Stimulated activated naive CD4-positive, alpha-beta T cell (primary cell): ENCODE data around the gene TLR9.

ENCODE experiments used
- DNase-seq, 6 experiments: peaks; one replicate each; lab custom pipeline; 2025; lab: John Stamatoyannopoulos, UW

The TLR9 gene

DNA sequence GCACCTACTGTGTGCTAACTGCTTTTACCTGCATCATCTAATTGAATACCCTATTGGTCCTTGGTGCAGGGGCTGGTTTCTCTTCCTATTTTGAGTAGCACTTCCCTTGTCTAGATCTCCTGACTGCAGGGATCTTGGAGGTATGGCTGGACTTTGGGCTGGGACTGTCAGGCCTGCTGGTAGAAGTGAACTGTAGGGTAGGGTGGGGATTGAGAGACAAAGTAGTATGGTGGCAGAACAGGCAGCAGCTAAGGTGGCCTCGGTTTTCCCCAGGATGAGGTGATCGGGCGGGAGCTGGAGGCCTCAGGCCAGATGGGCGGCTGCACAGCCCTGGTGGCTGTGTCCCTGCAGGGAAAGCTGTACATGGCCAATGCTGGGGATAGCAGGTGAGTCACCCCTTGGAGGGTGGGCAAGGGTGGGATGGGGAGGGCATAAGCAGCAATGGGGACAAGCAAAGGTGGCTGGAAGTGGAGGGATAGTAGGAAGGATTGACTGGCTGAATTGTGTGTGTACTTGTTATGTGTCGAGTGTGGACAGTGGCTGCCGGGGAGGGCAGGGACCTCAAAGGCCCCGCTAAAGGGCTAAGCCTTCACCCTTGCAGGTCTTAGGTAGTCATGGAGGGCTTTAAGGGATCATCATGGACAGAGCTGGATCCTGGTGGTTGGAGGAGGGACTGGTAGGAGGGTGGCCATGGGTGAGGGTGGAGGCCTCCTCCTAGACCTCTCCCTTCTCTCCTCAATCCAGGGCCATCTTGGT lies 22.1 kb upstream of the TLR9 start:
- no peak for DNase-seq

DNA sequence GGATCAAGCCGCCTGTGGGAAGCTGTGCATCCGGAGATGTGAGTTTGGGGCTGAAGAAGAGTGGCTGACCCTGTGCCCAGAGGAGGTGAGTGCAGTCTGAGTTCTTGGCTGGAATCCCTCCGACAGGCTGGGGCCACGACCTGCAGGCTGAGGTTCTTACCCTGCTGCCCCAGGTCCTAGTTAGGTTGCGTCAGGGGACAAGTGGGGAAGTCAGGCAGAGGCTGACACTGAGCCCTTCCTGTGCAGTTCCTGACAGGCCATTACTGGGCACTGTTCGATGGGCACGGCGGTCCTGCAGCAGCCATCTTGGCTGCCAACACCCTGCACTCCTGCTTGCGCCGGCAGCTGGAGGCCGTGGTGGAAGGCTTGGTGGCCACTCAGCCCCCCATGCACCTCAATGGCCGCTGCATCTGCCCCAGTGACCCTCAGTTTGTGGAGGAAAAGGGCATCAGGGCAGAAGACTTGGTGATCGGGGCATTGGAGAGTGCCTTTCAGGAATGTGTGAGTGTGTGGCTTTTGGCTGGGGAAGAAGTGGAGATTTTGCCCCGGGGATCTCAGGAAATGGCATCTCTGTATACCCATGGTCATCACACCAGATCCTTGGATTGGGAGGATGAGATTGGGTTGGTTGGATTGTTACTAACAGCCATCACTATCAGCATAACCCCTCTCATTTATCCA lies 21.4 kb upstream of the TLR9 start:
- peak in 1 of 6 experiments; percentile 13 for DNase-seq

DNA sequence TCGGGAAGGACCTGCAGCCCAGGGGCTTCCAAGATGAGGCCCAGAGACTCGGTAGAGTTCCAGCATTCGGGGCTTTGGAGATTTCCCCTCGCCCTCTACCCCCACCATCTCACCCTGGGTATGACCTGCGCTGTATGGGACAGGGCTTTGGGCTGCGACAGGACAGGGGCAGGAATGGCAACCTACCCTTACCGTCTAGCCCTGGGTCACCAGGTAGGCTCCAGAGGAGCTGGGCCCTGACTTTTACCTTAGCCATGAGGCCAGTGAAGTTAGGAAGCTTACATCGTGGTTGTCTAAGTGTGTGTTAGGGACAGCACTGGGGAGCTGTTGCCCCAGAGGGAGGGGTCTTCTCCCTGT lies 20.8 kb upstream of the TLR9 start:
- peak in 1 of 6 experiments; percentile 66 for DNase-seq

DNA sequence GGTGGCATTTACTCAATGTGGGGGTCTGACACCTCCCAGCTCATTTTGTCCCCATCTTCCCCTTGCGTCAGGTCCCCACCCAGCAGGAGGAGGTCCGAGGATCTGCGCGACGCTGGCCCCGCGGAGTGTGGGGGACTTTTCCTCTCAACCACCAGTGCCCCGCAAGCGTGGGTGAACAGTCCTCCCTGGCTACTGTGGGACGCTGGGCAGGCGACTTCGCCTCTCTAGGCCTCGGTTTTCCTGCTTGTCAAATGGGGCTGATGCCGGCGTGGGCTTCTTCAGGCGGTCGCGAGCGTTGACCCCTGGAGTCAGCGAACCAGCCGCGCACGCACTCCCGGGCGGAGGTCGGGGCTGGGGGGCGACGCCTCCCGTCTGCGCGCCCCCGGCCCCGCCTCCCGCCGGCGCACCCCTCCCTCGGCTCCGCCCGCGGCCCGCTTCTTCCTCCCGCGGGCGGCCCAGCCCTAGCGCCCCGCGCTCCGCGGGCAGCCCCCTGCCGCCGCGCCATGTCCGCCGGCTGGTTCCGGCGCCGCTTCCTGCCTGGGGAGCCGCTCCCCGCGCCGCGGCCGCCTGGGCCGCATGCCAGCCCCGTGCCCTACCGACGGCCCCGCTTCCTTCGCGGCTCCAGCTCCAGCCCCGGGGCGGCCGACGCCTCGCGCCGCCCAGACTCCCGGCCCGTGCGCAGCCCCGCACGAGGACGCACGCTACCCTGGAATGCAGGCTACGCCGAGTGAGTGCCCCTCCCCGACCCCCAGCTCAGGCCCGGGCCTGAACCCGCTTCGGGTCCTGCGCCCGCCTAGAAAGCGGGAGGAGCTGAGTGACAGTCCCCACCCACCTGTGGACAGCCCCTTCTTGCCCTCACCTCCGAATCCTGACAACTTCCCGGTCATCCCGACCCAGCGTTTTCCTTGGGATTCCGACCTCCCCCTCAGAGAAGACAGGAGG lies 20.1 kb upstream of the TLR9 start, which contains the start of gene PPM1M:
TSS of gene PPM1M (plus strand) at position 438 of the 942 bp plus-strand sequence. CDS start at position 504, 66 bp downstream.
- peak; percentile 48 to 74 (median 62) for DNase-seq

DNA sequence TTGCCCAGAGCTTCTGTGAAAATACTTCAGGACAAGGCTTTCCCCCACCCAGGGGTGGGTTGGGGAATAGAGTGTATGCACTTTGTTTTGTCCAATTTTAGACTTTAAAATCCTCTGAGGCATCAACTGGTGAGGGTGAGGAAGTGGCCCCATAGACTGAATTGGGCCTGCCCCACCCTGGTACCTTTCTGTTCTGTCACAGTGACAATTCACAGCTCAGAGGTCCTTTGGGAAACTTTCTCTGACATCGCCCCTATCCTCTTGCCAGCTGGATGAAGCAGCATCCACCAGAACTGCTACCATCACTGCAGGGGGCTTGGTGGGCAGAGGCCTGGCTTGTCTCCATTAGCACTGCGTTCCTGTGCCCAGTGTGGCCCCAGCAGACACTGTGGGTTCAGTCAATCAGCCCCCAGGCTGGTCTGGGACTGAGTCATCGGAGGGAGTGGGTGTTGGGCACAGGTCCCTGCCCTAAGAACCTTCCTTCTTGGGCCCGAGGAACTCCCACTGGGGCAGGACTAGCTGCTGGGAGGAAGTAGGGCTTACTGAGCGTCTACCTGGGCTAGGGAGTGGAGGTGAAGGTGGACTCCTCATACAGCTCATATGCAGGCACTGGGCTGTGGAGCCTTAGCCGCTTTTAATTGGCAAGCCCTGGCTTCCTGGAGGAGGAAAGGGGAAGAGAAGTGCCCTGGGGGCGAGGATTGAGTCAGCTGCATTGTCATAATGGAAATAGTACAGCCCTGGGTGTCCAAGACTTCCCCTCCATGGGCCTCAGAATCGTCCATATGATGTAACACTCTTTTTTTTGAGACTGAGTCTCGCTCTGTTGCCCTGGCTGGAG lies 18.6 kb upstream of the TLR9 start:
- no peak for DNase-seq

DNA sequence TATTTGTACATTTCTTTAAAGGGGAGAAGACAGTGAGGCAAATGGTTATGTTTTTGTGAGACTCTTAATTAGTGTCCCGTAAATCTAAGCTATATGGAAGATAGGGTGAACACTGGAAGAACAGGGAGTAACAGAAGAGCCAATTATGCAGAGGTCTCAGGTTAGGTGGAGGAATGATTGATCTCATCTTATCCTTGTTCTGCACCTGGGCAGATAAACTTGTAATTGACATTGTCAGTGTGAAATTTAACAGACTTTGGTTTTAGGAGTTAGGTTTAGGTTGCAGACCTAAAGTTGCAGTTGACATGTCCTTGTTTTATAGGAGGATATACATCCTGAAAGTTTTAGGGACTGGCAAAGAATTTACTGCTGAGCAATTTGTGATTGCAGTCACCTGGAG lies 16.6 kb upstream of the TLR9 start:
- no peak for DNase-seq

DNA sequence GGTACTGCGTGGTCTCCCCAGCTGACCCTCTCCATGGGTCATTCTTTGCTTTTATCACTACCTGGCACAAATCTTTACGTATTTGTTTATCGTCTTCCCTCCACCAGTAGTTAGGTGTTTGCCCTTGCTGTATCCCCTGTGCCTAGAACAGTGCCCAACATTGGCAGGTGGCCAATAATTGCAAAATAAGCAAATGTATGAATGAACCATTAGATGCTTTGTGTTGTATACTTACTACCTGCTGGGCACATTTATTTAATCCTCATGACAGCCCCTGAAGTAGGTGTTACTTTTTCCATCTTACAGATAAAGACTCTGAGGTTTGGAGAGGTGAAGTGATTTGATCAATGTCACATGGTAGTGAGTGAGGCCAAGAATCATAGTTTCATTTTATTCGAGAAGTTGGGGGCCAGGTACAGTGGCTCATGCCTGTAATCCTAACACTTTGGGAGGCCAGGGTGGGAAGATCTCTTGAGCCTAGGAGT lies 15.5 kb upstream of the TLR9 start:
- DNase-seq: peak in 1 of 6 experiments; percentile 9

DNA sequence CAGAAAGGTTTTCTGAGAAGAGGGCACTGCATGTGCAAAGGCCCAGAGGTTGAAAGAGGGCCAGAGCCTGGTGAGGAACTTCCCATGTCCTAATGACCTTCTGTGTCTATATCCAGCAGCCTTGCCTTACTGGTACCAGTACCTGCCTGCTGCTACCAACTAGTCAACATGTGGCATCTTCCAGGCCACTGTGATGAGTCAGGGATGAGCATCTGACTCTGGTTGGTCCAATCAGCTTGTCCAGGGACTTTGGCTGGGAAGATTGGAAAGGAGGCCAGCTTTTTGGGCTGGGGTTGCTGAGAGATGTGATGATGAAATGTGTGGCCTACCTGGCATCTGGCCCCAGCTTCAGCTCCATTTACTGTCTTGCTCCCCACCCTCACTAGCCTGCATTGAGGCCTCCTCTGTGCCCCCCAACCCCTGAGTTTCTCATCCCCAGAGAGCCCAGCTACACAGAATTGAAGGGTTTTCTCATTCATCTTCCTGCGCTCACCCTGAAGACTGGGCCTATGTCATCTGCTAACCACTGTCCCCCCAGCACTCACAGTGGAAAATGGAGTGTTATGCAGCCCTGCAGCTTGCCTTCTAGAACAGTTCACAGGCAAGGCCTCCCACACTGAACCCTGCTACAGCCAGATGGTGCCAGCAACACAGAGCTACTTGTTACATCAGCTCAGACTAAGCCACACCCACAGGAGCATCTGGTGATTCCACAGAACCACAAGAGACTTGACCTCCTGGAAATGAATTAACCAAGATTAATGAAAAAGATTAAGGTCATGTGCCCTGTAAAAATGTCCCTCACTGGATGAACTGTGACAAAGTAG lies 14.8 kb upstream of the TLR9 start:
- peak in 5 of 6 experiments; percentile 31 to 50 (median 35) for DNase-seq

DNA sequence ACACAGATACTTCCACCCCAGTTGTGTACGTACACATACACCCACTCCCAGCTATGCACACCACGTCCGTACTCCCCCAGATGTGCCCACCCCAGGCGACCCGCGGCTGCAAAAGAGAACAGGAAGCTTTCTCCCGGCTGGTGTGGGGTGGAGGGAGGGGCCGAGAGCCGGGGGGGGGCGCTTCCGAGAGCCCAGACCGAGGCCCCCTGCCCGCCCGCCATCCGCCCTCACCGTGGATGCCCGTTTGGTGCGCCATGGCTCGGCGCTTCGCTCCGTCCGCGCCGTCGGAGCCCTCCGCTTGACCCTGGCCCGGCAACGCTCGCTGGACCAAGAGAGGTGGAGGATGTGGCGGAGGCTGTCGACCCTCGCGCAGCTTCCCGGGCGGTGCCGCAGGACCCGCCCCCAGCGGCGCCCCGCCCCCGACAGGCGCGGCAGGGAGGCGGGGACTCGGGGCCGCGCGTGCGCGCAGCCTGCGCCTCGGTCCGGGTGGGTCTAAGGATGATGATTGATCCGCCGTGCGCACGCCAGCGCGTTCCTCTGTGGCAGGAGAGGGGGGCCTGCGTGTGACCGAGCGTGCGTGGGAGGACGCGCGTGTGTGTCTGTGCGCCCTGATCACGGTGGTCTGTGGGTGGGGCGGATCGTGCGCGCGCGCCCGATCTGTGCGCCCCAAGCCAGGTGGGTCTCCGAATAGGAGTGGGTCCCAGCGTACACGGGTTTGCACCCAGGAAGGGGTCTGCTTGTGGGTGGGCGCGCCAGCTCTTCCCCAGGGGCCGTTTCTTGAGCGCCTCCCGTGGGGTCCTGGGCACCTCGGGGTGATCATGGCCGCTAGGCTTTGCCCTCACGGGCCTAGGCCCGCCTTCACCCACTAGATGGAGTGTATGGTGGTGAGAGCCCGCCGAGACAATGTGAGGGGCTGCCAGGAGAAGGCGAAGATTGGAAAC lies 13.6 kb upstream of the TLR9 start, which contains the start of gene TWF2:
TSS of gene TWF2 (minus strand) at position 398 of the 941 bp plus-strand sequence. CDS start at position 256, 142 bp downstream.
- peak; percentile 79 to 90 (median 84) for DNase-seq

DNA sequence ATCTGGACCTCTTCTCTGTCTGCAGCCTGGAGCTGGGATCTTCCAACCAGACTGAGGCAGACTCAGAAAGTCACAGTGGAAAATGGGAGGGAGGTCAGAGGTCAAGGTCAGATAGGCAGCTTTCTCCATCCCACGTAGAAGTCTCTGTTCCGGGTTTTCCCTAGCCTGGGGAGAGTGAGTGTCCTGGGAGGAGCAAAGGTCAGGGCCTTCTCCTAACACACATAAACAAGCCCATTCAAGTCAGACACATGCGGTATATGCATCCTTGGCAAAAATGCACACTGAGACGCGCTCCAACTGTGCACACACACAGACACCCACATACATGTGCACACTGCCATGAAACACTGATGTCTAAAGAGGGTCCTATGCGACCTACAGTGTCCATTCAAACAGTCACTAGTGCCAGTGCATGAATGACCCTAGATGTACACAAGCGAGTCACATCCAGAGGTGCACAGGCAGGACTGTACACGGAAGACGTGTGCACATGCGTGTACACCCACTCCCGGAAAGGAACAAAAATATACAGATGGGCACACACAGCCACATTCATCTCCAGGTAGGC lies 12.8 kb upstream of the TLR9 start:
- no peak for DNase-seq

DNA sequence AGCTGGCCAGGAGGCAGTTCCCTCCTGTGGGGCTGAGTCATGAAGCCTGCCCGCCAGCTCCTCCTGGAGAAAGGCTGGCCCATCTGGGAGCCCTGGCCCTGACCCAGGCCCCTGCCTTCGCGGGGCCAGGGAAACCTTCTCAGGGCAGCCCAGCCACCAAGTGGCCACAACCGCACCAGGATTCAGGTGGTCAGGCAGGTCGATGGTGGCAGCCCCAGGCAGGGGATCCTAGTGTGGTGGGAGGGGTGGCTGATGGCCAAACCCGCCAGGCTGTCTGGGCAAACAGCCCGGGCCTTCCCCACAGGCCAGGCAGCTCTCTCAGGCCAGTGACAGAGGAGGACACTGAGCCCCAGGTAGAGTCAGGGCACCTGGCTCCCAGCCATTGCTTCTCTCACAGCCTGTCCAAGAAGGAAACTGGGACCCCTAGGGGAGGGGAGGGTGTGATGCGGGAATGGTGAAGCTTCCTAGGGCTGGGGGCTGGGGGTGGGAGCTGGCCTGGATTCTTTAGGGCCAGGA lies 12.3 kb upstream of the TLR9 start:
- no peak for DNase-seq

DNA sequence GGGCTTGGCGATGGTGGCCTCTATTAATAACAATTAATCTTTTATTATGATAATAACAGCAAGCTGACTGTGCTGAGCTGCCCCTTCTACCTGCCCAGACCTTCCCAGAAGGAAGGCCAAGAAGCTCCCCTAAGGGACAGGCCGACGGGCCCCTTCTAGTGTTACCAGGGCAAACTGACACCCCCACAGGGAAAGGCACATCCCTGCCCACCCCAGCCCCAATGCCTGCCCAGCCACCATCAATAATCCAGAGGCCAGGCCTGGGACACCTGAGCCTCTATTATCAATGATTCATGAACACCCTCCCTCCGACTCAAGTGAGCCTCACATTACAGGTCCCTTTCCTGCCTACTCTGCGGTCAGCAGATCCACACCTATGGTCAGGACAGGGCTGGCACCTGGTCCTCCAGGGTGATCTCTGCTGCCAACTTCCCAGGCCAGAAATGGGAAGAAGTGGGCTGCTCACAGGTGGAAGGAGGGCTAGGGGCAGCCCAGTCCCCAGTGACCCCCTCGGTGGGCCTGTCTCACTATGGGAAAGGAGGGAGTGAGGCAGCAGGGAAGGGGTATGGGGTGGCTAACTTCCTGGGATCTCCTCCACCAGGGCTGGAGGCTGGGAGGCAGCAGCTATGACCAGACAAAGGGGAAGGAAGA lies 11.7 kb upstream of the TLR9 start:
- DNase-seq: no peak

DNA sequence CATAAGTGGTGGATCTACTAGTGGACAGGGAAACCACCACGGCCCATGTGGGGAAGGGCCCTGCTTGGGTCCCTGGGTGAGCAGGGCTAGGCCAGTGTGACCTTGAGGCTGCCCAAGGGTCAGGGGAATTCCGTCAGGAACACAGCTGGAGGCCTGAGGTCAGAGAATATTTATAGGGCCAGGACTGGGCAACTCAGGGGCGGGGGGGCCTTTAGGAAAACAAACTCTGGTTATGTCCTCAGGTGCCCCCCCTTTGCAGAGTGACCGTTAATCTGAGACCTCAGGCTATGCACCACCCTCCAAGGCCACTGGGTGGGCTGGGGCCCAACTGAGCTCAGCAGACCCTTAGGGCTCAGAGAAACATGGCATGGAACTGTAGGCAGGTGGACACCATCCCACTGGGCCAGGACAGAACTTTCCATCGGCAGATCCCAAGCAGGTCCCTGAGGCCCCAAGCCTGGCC lies 11.0 kb upstream of the TLR9 start:
- no peak for DNase-seq

DNA sequence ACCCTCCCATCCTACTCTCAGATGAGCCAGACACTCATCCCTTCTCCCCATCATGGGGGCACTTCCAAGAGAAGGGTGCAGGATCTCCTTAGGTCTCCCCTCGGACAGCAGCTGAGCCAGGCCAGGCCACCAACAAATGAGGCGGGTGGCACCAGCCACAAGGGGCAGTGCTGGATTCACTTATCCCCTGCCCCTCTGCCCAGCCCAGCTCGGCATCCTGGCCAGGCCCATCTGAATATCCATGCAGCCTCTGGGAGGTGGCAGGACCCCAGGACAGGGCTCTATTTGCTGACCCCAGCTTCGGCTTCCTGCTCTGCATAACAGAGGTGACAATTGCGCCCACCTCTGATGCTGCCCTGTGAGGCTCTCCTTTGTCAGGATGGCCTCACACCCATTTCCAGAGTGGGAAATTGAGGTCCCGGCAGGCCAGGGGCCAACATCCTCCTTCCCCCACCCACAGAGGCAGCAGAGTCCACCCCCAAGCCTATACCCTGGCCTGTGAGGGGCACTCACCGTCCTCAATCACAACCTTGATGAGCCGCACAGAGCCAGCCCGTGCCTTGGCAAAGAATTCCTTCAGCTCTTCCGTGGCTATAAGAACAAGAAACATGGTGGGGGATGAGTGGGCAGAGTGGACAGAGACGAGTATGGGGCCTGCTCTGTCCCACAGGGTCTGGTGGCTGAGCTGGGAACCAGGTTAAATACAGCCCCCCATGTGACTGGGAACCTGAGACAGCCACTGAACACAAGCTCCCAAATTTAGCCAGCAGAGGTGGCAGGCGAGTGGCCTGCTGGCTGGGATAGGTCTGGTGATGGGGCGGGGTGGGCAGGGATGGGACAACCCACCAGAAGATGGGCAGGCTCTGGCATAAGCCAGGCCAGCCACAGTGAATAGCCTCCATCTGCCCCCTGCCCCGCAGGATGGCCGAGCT lies 9.3 kb upstream of the TLR9 start:
- DNase-seq: no peak

DNA sequence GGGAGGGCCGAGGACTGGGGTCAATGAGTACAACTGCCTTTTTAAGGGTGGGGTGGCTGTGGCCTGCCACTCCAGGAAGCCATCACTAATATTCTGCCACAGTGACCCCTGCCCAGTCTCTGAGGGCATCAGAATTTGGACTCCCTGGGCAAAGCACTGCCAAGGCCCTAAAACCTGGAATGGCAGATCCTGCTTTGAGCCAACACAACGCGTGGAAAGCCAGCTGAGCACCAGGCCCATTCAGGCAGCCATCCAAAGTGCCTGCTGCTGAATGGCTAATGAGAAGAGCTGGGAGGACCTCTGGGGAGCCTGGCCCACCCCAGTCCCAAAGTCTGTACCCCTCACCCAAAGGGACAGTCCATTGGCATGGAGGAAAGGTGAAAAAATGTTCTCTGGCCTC lies 8.5 kb upstream of the TLR9 start:
- DNase-seq: no peak

DNA sequence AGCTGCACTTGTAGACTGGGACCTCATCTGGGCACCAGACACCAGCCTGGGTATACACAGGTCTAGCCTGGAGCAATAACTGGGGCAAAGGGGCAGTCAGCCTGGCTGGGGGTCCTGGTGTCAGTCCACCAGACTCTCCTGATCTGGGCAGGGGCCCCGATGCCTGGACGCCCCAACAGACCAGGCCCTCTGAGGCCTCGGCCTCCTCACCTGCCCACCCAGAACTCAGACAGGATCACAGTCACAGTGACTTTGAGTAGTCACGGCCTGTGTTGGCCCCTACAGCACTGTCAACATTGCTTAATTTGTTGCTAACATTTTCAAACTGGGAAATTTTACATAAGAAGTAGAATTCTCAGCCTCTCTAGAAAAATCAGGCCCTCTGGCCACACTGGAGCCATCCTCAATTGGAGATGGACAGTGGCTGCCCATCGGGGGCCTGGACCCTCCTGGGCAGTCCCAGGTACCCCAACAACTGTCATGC lies 7.7 kb upstream of the TLR9 start:
- no peak for DNase-seq
